Urothelium cell line (cell line): Measurements from ENCODE around the gene COX19.

Experiments used
- DNase-seq: peaks from one replicate; pipeline ENCODE4 v3.0.0; 2011; ENCODE audit warnings: low spot score, mixed read lengths
- FAIRE-seq: peaks from 2 replicates; lab custom pipeline; 2011; peaks lifted over from hg19 to GRCh38; lab: Jason Lieb, UNC

The COX19 gene

DNA sequence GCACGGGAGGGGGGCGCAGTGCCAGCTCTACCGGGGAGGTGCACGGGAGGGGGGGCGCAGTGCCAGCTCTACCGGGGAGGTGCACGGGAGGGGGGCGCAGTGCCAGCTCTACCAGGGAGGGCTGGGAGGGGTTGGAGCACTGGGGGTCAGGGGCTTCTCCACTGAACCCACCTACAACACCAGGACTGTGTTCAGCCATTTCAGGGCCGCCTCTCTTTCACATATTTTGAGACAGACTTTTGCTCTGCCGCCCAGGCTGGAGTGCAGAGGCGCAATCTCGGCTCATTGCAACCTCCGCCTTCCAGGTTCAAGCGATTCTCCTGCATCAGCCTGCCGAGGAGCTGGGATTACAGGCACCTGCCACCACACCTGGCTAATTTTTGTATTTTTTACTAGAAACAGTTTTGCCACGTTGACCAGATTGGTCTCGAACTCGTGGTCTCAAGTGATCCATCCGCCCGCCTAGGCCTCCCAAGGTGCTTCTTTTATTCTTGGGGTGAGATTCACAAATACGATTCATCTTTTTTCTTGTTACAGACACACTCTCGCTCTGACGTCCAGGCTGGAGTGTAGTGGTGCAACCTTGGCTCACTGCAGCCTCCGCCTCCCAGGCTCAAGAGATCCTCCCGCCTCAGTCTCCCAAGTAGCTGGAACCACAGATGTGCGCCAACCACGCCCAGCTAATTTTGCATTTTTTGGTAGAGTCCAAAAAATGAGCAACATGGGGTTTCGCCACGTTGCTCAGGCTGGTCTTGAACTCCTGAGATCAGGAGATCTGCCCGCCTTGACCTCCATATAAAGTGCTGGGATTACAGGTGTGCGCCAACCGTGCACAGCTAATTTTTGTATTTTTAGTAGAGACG lies 57.9 kb downstream of the COX19 start:
- DNase-seq (no peak), FAIRE-seq (no peak)

DNA sequence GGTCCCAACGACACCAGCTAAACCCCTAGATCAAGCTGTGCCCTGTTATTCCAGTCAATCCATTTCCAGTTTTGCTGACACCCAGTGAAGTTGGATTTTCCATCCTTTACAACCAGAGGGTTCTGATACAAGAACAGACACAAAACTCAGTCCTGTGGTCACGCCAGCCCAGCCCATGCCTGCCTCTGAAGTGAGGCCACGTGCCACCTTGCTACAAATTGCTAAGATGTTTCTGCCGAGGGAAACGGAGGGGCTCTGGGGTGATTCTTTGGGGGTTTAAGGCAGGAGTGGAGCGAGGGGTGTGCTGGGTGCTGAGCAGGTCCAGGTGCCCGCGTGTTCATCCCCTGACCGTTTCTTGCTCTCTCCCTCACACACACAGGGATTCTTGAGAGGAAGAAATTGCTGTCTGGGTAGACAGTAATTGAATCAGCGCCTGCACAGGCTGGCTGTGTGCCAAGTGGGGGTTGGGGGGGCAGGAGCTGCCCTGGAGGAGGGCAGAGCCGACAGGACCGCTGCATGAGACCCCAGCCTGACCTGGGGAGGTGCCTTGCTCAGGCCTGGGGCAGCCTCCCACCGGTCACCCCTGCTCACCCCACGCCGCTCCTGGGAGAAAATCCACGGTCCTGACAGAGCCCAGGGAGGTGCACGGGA lies 58.9 kb downstream of the COX19 start:
- FAIRE-seq (peak; percentile 76), DNase-seq (peak; percentile 64)
